HG03175 (cell line): ENCODE measurements around the gene SGCA.

Experiments used
- ATAC-seq: cut with Tn5 transposase; IDR thresholded peaks from one replicate; pipeline ENCODE4 v1.9.1; 2021; ENCODE audit warnings: mild to moderate bottlenecking, moderate library complexity; ENCODE audit not compliant: unreplicated experiment

Gene SGCA

DNA sequence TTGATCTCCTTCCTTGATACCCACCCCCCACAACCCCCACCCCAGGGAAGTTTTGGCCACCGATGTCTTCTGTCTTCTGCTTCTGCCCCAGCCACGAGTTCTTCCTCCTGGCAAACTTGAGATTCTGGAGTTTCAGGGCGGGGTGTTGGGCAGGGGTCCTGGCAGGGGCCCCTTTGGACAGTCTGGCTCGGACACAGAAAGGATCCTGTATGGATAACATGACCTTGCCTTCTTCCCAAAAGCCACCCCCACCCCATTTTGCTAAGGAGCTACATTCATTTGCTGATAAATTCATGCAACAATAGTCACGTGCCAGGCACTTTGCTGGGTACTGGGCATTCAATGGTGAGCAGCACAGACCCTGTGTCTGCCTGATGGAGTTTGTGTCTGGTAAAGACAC, 41.5 kb downstream of the SGCA start:
- no peak for ATAC-seq

DNA sequence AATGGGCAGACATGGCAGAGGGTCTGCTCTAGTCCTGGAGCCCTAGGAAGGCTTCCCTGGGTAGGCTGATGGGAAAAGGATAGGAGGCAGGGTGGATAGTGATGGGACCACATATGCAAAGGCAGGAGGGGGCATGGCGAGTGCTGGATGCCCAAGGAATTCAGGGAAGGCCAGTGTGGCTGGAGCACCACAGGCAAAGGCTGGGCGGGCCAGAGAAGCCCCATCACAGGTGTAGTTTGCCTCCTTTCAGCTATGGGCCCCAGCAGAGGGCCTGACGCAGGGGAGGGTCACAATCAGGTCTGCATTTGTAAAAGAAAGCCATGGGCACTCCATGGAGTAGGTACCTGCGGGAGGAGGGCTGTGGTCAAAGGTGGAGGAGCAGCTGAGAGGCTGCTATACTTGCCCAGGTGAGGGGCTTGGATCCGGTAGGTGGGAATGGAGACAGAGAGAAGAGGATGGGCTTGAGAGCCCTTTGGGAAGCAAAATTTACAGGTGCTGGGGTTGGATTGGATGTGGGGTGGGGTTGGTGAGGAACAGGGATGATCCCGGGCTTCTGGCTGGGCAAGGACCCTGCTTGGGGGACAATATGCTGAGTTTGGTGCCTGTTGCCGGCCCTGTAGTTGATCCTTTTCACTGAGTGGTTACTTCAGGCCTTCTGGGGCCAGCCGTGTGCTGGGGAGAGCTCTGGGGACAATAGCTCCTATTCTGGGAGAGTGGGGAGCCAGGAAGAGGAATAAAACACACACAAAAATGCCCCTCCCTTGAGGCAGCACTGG, 42.2 kb downstream of the SGCA start:
- ATAC-seq, result no peak

- no peak for ATAC-seq
Observed at GRCh38 chr17:50208611-50209061, 42.8 kb downstream of the SGCA start.

- no peak for ATAC-seq
Observed at GRCh38 chr17:50209133-50209471, 43.3 kb downstream of the SGCA start.

GRCh38 chr17:50209472-50210239, 43.9 kb downstream of the SGCA start:
- no peak for ATAC-seq

DNA sequence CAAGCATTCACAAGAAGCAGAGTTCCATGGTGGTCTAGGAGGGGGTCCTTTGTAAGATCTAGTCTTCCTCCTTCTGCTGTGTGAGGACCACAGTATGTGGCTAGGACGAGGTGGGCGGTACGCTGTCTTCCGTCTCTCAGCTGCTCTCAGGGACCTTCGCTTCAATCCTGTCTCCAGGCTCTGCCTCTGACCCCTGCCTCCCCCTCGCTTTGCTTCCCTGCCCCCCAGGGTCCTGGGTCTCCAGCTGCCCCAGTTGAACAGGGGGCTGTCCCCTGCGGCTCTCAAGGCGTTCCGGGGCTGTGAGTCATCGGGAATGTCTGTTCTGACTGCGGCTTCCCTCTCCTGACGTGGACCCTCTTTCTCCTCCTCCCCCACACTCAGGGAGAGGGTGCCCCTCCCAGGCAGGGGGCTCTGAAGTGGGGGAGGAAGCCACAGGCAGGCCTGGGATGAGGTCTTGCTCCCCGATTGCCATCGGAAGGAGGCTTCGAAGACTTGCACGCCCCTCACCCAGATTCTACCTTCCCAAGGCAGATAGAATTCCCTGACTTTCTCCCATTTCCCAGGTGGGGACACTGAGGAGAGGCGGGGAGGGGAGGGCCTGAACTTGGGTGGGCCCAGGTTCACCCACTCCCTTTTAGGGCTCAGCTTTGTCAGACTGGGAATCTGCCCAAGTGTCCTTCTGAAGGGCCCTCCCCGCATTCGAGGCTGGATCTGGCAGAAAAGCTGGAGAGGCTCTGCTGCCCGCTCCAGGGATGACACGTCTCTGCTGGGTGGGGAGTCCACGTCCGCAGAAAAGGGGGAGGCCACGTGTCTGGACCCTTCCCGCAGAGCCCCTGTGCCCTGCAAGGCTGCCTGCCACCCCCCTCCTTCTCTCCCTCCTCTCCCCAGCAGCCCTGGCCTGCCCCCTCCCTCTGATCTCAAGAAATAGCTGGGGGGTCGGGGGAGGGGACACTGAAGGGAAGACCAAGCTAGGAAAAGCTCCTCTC, 44.7 kb downstream of the SGCA start:
- ATAC-seq, result no peak

- no peak for ATAC-seq
Observed at GRCh38 chr17:50211249-50212120, 45.7 kb downstream of the SGCA start.

DNA sequence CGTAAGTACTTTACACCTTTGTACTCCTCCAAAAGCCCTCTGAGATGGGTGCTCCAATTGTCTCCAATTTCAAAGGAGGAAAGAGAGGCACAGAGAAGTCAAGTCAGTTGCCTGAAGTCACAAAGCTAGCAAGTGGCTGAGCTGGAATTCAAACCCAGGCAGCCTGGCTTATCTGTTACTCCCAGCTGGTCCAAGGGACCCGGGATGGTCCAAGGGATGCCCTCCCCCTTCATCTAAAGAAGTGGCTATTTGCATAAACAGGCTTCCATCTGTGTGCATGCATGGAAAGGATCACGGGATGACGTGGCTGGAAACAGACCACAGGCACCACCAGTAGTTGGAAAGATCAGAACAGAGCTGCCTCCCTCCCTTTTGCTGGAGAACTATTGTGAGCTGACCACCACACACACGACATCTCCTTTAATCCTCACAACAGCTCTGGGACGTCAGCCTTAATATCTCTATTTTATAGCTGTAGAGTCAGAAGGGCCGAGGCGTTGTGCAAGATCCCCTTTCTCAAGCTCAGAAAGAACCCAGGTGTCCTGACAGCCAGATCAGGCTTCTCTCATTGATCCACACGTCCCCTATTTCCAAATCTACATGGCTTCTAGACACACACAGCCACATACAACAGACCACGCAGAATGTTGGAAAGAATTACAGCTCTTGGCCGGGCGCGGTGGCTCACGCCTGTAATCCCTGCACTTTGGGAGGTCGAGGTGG, 46.5 kb downstream of the SGCA start:
- ATAC-seq, result no peak

DNA sequence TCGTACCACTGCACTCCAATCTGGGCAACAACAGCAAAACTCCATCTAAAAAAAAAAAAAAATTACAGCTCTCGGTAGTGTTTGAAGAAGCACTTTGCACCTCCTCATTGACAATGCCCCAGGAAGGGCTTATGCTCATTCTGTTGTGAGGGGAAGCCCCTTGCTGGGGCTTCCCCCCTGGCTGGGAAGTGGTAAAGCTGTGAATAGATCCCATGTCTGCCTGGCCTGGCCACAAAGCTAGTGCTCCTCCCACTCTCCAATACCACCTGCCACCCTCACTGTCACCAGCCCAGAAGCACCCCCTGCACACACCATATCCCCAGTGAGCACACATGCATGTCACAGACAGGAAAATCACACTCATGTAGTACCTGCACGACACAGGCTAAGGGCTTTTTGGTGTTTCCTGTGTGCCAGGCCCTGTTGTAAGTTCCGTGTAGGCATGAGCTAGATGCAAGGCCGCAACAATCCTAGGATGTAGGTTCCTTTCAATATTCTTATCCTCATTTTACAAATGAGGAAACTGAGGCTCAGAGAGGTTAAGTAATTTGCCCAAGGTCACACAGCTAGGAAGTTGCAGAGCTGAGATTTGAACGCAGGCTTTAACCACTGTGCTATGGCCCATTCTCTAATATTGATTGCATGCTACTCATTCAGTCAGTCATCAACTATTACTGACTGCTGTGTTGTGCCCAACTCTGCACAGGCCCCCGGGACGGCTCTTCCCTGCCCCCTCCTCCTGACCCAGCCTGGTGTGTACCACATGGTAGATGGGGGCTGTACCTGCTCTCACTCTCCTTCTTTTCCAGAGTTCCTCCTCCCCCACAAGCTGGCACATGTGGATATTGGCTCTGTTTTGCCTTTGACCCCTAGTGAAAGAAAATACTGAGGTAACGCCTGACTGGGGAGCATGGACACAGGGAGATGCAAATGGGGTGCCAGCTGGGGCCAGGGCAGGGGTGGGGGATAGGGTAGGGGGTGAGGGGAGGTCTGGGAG, 47.5 kb downstream of the SGCA start:
- ATAC-seq, result no peak

GRCh38 chr17:50214976-50215760, 49.4 kb downstream of the SGCA start:
- no peak for ATAC-seq

DNA sequence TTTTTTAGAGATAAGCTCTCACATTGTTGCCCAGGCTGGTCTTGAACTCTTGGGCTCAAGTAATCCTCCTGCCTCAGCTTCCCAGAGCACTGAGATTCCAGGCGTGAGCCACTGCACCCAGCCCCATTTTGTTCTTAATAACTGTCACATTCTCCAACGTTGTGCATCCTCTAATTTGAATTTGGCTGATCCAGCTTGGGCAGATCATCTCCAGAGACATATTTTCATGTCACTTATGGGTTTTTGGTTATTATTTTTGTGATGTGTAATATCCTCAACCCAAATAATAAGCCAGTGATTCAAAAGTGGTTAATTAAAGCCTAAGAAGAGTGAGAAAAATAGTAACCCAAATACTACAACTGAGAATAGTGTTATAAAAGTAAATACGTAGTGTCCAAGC, 51.8 kb downstream of the SGCA start:
- no peak for ATAC-seq

- no peak for ATAC-seq
Observed at GRCh38 chr17:50218071-50218759, 52.4 kb downstream of the SGCA start.

DNA sequence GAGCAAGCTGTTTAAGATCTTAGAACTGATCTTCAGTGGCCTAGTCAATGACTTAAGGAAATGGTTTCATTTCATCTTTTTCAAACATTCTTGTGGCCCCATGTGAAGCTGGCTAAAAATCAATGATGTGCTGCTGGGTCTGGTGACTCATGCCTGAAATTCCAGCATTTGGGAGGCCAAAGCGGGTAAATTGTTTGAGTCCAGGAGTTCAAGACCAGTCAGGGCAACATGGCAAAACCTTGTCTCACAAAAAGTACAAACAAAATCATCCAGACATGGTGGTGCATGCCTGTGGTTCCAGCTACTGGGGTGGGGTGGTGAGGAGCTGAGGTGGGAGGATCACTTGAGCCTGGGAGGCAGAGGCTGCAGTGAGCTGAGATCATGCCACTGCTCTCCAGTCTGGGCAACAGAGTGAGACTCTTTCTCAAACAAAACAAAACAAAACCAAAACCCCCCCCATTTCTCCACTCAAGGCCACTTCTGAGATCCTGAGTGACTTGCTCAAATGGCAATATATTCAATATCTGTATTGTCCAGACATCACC, 53.0 kb downstream of the SGCA start:
- ATAC-seq, result no peak

DNA sequence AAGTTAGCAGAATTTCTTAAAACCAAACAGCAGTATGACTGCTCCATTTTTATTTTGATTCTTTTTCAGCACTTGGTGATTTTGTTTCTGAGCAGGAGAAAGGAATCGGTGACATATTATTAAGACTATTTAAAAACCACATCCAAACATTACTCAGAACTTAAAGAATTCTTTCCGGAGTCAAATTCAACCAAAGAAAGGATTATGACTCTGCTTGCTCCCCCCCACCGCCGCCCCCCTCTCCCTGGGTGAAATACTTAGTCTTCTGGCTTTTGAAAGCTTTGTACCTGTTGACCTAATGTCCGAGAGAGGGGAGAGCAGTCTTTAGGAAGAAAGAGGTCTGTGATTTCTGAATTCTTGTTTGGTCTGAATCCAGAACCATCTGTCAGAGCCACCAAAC, 53.5 kb downstream of the SGCA start:
- ATAC-seq, result no peak

DNA sequence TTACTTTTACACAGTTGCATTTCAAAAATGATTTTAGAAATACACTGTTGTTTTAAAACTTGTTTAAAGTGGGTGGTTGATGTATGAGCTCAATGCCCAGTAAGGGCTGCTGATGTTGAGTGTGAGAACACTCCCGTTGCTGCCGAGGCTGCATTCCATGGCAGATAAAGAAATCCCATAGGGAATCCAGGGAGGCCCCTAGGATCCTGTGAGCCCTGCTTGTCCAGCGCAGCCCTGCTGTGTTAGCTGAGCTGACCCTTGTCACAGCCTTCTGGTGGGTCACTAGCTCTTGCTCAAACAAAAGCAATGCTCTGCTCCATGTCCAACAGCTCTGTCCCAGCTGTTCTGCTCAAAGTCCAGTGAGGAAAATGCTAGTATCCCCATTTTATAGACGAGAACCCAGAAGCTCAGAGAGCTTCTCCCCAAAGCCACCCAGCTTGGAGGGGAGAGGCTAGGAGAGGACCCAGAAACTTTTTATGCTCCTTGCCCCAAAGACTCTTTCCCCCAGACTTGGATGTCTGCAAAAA, 54.2 kb downstream of the SGCA start:
- ATAC-seq, result no peak

GRCh38 chr17:50220811-50221210, 55.0 kb downstream of the SGCA start:
- no peak for ATAC-seq
